Ovary (tissue), 9 donors: Measurements from ENCODE around the gene TMC8. TPM values are rescaled to one million over a fixed set of nuclear protein-coding genes. Genes with fewer than 3 reads are reported as not detected.

Source experiments
- DNase-seq, 5 donors: peaks; one replicate each; pipeline ENCODE4 v3.0.0-alpha.2; 2019 to 2020
- H3K27ac ChIP-seq, 2 donors: fragments of 200-600 bp; one replicate each; pipeline versions ENCODE4 v1.5.1 to v1.8.0; 2019 to 2022
- H3K27me3 ChIP-seq: fragments of 200-600 bp; one replicate; pipeline ENCODE4 v1.8.0; 2022
- H3K36me3 ChIP-seq: fragments of 200-600 bp; sonication (generic); one replicate; pipeline ENCODE4 v1.5.1; 2019
- H3K4me1 ChIP-seq: one replicate; pipeline ENCODE4 v1.8.1; 2013; ENCODE audit warnings: mild to moderate bottlenecking, moderate library complexity; ENCODE audit not compliant: insufficient read depth
- H3K4me3 ChIP-seq: fragments of 200-600 bp; sonication (generic); one replicate; pipeline ENCODE4 v1.5.1; 2017
- H3K9me3 ChIP-seq, 2 donors: fragments of 200-600 bp in 1 of 2; sonication (generic) in 1 of 2; one replicate each; pipeline versions ENCODE4 v1.5.1 to v1.8.1; 2013 to 2019; ENCODE audit warnings: mild to moderate bottlenecking in 1 of 2, moderate library complexity in 1 of 2
- CTCF ChIP-seq, 3 donors: fragments of 450-650 bp in 2 of 3; fragments of 200-600 bp in 1 of 3; IDR thresholded peaks; one replicate each; pipeline versions ENCODE4 v1.5.1 to v1.8.0; 2016 to 2022; ENCODE audit warnings: antibody characterized with exemption in 3 of 3, mild to moderate bottlenecking in 1 of 3
- EP300 ChIP-seq: sonication (generic); formaldehyde crosslinking; IDR thresholded peaks from one replicate; pipeline ENCODE4 v1.6.1; 2017; ENCODE audit warnings: antibody characterized with exemption
- POLR2A ChIP-seq: fragments of 450-650 bp; IDR thresholded peaks from one replicate; pipeline ENCODE4 v1.6.1; 2017; ENCODE audit warnings: antibody characterized with exemption, mild to moderate bottlenecking, moderate library complexity
- WGBS, 3 donors: extraction: QIAGEN DNeasy Blood & Tissue Kit in 1 of 3; methylation state at CpG; one replicate each; pipeline versions ENCODE4 v1.1.5 to v1.1.7; 2013 to 2017; 5-methylcytosine and 5-hydroxymethylcytosine counted together
- intact Hi-C, 4 donors: fragments of 100-400 bp; cut with DNase I; formaldehyde crosslinking; loops; one replicate each; pipeline versions ENCODE4 v1.11.0 to v1.15.1; 2022 to 2023
- polyA plus RNA-seq, 2 donors: library from polyadenylated mRNA; stranded (reverse); fragments of 200-250 nt in 1 of 2; fragments of 350-450 nt in 1 of 2; fragmentation: Illumina TruSeq in 1 of 2; extraction: RNeasy Lipid Tissue Mini Kit (QIAGEN cat#74804) in 1 of 2; gene quantifications; one replicate each; pipeline ENCODE4 v1.2.3, GENCODE V29; 2013 to 2014
- total RNA-seq, 7 donors: library from RNA; depleted of rRNA in 2 of 7; stranded (reverse); fragments of >200 nt in 2 of 7; fragmentation: NEBNext Ultra II Directional in 3 of 7; extraction: Animal tissue kit (Norgen Biotek cat#: 25700) in 3 of 7; gene quantifications; one replicate each; pipeline versions ENCODE4 v1.1.0 to v1.2.4, GENCODE V29; 2016 to 2023
- donor health status: DM: no; HTN: no; CAD: no; lungs with moderate emphysema.
- donor health status: DM: no; HTN: no; CAD: no.
- donor health status: Bipolar disorder and iron deficiency.
- donor health status: DM: yes; HTN: yes; CAD: no.
- donor health status: DM: no; HTN: no; CAD: no.
- donor health status: DM: yes; HTN: yes; CAD: no.

The TMC8 gene
- total and polyA plus RNA-seq, 9 donors: 0.94 to 4.2 (median 2.4) TPM

- peak in 4 of 5 donors; percentile 55 to 78 (median 60) for DNase-seq
Observed at GRCh38 chr17:78184351-78184750, 53.8 kb downstream of the TMC8 start.

GRCh38 chr17:78184868-78185267 is 54.3 kb downstream of the TMC8 start:
- Histone ChIP-seq H3K9me3 (no peaks in the 10 kb centered on the region), H3K36me3 (no peaks in the 10 kb centered on the region), H3K4me1 (peaks cover 13% of the 10 kb centered on the region), H3K27me3 (no peaks in the 10 kb centered on the region), H3K27ac (no peak overlapping the region), H3K4me3 (no peak overlapping the region)
- DNase-seq: no peak
- no peak for TF ChIP-seq POLR2A
- TF ChIP-seq CTCF (IDR thresholded peaks at IDR 0.05): no peak
- TF ChIP-seq EP300: no peak
- 69 to 82% (median 70%) methylated on average over 9 of the region's 9 CpGs for WGBS, 3 donors
- intact Hi-C loops: loop anchor here in 1 of 4 donors (1.0 to 5.0 kb wide), 2 partner anchors 33 to 228 kb away; partner anchors contain the start of gene TNRC6C

More at GRCh38 chr17:78184351-78184750, 53.8 kb downstream of the TMC8 start:
- no peak for TF ChIP-seq POLR2A
- no peak for TF ChIP-seq CTCF (IDR thresholded peaks at IDR 0.05)
- no peak for TF ChIP-seq EP300
- intact Hi-C loops: loop anchor here in 1 of 4 donors (1.0 kb wide), 1 partner anchor 32 kb away; no protein-coding TSS in a partner anchor
- Histone ChIP-seq H3K9me3 (no peaks in the 10 kb centered on the region), H3K4me3 (no peak overlapping the region), H3K4me1 (peaks cover 17% of the 10 kb centered on the region), H3K27me3 (no peaks in the 10 kb centered on the region), H3K27ac (no peak overlapping the region), H3K36me3 (no peaks in the 10 kb centered on the region)
- 26 to 69% (median 45%) methylated on average over 10 of the region's 10 CpGs for WGBS, 3 donors

GRCh38 chr17:78185981-78186691 is 55.6 kb downstream of the TMC8 start:
- WGBS, 3 donors: 44 to 46% (median 45%) methylated on average over 10 of the region's 10 CpGs
- H3K27ac ChIP-seq: no peak overlapping the region
- TF ChIP-seq POLR2A (no peak), CTCF (IDR thresholded peaks at IDR 0.05) (no peak), EP300 (no peak)
- DNase-seq: peak in 1 of 5 donors; percentile 38
- no peaks in the 10 kb centered on the region for H3K36me3 ChIP-seq
- no peaks in the 10 kb centered on the region for H3K9me3 ChIP-seq
- H3K4me3 ChIP-seq: no peak overlapping the region
- peaks cover 7% of the 10 kb centered on the region for H3K4me1 ChIP-seq
- no peaks in the 10 kb centered on the region for H3K27me3 ChIP-seq
- intact Hi-C loops: loop anchor here in 1 of 4 donors (5.0 kb wide), 1 partner anchor 229 kb away; the partner anchor contains the start of gene TNRC6C

- TF ChIP-seq POLR2A (peak; percentile 38), EP300 (no peak), CTCF (IDR thresholded peaks at IDR 0.05) (peak; percentile 94 to 96 (median 96))
- H3K27ac ChIP-seq: peak within 1 kb of the TSS; percentile 11 to 40
- intact Hi-C loops: loop anchor here in 1 of 4 donors (5.0 kb wide), 1 partner anchor 230 kb away; the partner anchor contains the start of gene TNRC6C
Observed at GRCh38 chr17:78186692-78187595, 56.4 kb downstream of the TMC8 start, which contains the start of the genes AFMID and TK1. AFMID (plus strand) TSS chr17:78187362; CDS start chr17:78187371, 9 bp downstream. TK1 (minus strand) TSS chr17:78187052; CDS start chr17:78186994, 58 bp downstream.

More at GRCh38 chr17:78186692-78187595, 56.4 kb downstream of the TMC8 start, which contains the start of the genes AFMID and TK1:
- 4 to 5% (median 4%) methylated on average over 54 to 57 of the region's 57 CpGs for WGBS, 3 donors
- H3K4me3 ChIP-seq: peak within 1 kb of the TSS; percentile 38
- no peaks in the 10 kb centered on the region for H3K9me3 ChIP-seq
- H3K4me1 ChIP-seq: peaks cover 7% of the 10 kb centered on the region
- DNase-seq: peak; percentile 97 to 100 (median 98)
- H3K36me3 ChIP-seq: no peaks in the 10 kb centered on the region
- H3K27me3 ChIP-seq: no peaks in the 10 kb centered on the region
